SK-MEL-5 (cell line): ENCODE data around the gene CARS2. TPM values are rescaled to one million over a fixed set of nuclear protein-coding genes. Genes with fewer than 3 reads are reported as not detected.
"Not testable (repeated sequence)": the region's sequence is repeated elsewhere in the genome, so short reads cannot be mapped to it uniquely, and the experiment has no call there.

ENCODE experiments used
- DNase-seq: peaks from one replicate; pipeline ENCODE4 v3.0.0-alpha.2; 2016; ENCODE audit warnings: low read depth, low spot score
- in situ Hi-C: cut with HindIII; loops from 2 replicates; pipeline ENCODE4 v1.10.0; 2016; ENCODE audit warnings: low sequenced_read_pairs, high pct_unique_total_duplicates, low pct_unique_long_range_greater_than_20kb
- total RNA-seq: library from RNA; depleted of rRNA; stranded (reverse); fragments of >200 nt; shearing (Covaris generic); gene quantifications from 2 replicates; pipeline ENCODE4 v1.2.3, GENCODE V29; 2014

The CARS2 gene
- total RNA-seq, 1 experiment from 2014 or later: 55.4 TPM

GRCh38 chr13:110689711-110690110, 16.2 kb downstream of the CARS2 start:
- DNase-seq: no peak
- in situ Hi-C loops: no loop called here

- in situ Hi-C loops: no loop called here
- DNase-seq: no peak
Measured at GRCh38 chr13:110689041-110689440, 16.9 kb downstream of the CARS2 start.

GRCh38 chr13:110687736-110688135, 18.2 kb downstream of the CARS2 start:
- DNase-seq: no peak
- in situ Hi-C loops: no loop called here

- in situ Hi-C loops: no loop called here
- no peak for DNase-seq
Measured at GRCh38 chr13:110685305-110686020, 20.5 kb downstream of the CARS2 start.

GRCh38 chr13:110684388-110685056, 21.4 kb downstream of the CARS2 start:
- in situ Hi-C loops: no loop called here

DNA sequence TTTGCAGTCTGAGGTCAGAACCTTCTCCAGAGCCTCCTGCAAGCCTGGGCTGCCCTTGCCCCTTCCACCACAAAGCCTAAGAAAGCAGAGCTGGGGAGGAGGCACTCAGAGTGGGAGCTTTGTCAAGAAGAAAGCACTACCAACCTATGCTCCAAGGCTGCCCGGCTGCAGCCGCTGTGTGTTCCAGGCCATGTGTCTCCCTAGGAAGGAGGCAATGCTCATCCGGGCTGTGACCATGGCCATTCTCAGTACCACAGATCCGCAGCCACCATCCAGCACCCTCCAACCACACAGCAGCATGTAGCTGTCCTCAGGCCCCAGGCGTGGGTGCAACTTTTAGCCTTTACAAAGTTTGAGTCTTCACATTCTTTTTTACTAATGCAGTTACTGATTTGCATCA, 22.0 kb downstream of the CARS2 start:
- no peak for DNase-seq
- in situ Hi-C loops: no loop called here

More at GRCh38 chr13:110684388-110685056, 21.4 kb downstream of the CARS2 start:
- DNase-seq: no peak

- in situ Hi-C loops: no loop called here
- peak; percentile 88 for DNase-seq
Measured at GRCh38 chr13:110683203-110683883, 22.6 kb downstream of the CARS2 start.

- in situ Hi-C loops: no loop called here
- no peak for DNase-seq
Measured at GRCh38 chr13:110682746-110683145, 23.2 kb downstream of the CARS2 start.

DNA sequence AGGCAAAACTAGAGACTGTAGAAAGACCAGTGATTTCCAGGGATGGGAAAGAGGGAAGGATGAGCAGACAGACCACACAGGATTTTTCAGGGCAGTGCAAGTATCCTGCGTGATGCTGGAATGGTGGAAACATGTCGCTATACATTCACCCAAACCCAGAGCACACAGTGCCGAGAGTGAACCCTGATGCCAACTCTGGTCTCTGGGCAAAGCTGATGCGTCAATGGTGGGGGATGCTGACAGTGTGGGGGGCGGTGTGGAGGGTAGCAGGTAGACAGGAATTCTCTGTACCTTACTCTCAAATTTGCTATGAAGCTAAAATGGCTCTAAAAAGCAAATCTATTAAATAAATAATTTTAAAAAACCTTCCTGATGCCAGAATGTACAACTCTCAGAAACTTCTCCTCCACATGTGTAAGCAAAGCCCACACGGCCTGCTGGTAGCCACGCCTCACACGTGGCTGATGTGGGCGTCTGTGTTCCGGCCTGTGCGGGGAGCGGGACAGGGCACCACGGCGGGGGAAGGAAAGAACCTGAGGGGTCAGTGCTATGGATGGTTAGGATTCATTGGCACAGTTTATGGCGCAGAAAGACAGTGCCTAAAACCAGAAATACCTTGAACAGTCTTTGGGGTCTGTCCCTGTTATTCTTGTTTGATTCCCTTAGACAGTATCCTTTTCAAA, 23.9 kb downstream of the CARS2 start:
- no peak for DNase-seq
- in situ Hi-C loops: no loop called here

DNA sequence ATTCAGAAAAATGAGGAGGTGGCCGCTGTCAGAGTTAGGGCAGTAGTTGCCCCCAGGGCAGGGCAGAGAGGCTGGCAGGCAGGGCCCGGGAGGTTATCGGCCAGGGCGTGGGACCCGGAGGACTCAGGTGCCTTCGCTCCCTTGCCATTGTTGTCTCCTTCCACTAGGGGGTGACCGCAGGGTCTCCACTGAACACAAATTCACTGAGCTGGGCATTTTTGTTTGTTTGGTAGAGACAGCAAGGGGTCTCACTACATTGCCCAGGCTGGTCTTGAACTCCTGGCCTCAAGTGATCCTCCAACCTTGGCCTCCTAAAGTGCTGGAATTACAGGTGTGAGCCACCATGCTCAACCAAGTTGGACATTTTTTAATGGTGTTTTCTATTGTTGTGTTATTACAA, 25.1 kb downstream of the CARS2 start:
- DNase-seq: peak; percentile 68
- in situ Hi-C loops: no loop called here

GRCh38 chr13:110677731-110678545, 28.0 kb downstream of the CARS2 start:
- in situ Hi-C loops: no loop called here
- DNase-seq: no peak

- DNase-seq: no peak
- in situ Hi-C loops: no loop called here
Measured at GRCh38 chr13:110676595-110677587, 29.0 kb downstream of the CARS2 start.

GRCh38 chr13:110669814-110670213, 36.1 kb downstream of the CARS2 start:
- in situ Hi-C loops, DNase-seq: not testable (repeated sequence)

DNA sequence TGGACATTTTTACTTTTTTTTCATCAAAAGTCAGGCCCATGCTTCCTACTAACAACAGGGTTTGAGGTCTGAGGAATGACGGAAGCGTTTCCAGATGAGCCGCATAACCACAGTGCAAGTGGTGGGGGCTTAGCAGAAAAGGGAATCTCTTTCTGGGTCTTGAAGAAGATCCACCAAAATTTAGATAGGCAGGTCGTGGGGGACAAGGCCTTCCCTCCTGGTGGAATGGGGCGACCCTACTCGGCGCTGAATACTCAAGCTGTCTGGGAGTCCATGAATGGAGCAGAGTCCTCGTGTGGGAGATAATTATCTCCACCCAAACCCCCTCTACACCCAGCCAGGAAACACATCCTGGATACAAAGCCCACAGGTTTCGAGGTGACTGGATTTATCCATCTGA, 36.9 kb downstream of the CARS2 start:
- DNase-seq: no peak
- in situ Hi-C loops: no loop called here

DNA sequence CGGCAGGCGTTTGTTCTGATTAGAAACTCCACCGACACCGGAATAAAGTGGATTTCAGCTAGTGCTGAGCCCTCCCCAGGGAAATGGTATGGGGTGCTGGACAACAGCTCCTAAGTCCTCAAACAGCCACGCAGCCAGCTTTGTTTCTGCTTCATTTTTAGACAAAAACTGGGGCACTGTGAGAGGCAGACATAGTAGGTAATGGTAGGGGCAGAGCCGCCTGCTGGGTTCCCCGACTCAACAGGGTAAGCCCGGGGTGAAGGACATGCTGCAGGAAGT, 39.7 kb downstream of the CARS2 start:
- in situ Hi-C loops: no loop called here
- no peak for DNase-seq

- DNase-seq: no peak
- in situ Hi-C loops: no loop called here
Measured at GRCh38 chr13:110665491-110666254, 40.2 kb downstream of the CARS2 start.
